ENCODE data around the gene PFKFB4. TPM values are rescaled to one million over a fixed set of nuclear protein-coding genes. Genes with fewer than 3 reads are reported as not detected.

Gene PFKFB4
- total RNA-seq, 1 donor from 2014 or later: 8.3 TPM

DNA sequence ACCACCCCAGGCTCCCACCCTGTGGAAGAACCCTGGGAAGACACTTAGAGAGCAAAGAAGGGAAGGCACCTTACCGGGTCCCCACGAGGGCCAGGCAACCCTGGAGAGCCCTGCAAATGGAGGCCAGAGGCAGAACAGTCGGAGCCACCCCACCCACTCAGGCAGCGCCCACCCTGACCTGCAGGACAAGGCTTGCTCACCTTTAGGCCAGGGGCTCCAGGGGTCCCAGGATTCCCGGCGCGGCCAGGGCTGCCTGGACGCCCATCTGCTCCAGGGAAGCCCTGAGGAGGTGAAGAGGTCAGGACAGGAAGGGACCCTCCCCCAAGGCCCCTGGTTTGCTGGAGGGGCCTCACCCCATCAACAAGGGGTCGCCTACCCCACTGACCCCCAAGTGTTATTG lies 28.2 kb upstream of the PFKFB4 start:
- no peak for ATAC-seq

DNA sequence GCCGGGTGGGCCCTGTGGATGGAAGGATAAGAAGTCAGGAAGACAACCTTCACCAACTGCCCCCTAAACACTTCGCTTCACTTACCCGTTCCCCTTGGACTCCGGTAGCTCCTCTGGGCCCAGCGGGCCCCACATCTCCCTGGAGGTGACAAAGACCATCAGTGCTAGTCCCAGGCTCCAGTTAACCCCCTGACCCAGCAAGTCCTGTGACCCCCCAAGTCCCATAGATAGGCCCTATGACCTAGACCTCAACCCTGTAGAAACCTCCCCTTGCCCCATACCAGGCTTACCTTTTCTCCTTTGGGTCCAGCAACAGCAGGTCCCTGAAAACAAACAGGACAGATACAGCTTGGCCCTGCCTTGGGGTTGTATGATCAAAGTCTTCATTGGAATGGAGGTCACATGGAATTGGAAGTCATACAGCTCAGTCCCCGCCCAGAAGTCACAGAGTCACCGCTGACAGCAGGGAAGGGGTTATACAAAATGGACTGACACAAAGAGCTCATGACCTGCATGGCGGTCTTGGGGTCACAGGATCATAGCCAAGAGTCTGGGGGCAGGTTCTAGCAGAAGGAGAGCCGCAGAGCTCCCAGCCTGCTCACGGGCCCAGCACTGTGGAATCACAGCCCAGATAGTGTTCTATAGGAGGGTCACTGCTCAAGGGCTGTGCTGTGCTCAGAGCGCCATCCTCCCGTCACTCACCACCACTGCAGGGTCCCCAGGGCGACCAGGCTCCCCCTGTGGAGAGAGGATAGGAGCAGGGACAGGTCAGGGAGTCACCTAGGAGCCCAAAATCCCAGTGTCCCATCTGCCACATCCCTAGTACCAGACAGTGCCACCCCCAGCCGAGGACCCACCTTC lies 25.2 kb upstream of the PFKFB4 start:
- ATAC-seq: no peak

- ATAC-seq: no peak
Measured at GRCh38 chr3:48576647-48577046, 20.0 kb upstream of the PFKFB4 start.

DNA sequence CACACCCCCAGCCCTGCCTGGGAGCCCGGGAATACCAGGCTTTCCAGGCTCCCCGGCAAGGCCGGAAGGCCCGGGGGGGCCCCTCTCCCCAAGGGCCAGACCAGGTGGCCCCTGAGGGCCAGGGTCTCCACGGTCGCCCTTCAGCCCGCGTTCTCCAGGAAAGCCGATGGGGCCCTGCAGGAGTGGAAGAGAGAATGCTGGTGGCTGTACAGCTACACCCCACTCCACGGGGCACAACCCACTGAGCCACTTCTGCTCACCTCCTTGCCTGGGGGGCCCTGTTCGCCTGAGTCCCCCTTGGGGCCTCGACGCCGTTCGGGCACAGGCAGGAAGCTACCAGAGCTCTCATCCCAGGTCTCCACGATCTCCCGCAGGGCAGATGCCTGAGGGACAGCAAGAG lies 18.8 kb upstream of the PFKFB4 start:
- ATAC-seq: no peak

DNA sequence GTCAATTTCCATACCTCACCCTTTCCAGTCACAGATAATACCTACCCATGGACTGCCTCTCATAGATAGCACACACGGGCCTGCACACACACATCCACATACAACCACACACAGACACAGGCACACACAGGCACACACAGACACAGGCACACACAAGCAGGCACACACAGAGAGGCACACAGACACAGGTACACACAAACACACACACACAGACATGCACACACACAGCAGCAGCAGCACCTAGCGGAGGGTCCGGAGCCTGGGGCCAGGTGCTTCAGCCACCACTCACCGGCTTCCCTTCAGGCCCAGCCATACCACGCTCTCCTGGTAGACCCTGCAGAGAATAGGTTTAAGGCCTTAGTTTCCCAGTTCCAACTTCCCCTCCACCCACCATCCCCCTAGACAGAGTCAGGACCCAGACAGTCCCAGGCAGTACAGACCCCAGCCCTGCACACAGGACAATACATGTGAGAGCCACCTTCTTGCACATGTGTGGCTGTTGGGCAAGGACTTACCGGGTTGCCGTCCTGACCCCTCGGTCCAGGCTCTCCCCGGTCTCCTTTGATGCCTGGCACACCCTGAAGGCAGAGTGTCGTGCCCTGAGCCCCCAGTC lies 17.5 kb upstream of the PFKFB4 start:
- ATAC-seq: no peak

DNA sequence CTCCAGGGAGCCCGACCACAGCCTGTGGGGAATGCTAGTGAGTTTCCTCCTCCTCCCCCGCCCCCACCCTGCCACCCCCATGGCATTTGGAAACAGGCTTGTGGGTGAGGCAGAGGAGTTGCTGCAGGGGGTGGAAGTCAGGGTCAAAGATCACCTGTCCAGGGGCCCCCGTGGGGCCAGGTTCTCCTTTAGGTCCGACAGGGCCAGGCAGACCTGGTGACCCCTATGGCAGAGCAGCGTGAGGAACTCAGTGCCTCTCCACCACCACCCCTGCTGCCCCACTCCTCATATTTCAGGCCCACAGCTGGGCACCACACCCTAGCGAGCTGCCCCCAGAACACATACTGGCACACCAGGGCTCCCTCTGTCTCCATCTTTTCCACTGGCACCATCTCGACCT lies 15.9 kb upstream of the PFKFB4 start:
- ATAC-seq: no peak

DNA sequence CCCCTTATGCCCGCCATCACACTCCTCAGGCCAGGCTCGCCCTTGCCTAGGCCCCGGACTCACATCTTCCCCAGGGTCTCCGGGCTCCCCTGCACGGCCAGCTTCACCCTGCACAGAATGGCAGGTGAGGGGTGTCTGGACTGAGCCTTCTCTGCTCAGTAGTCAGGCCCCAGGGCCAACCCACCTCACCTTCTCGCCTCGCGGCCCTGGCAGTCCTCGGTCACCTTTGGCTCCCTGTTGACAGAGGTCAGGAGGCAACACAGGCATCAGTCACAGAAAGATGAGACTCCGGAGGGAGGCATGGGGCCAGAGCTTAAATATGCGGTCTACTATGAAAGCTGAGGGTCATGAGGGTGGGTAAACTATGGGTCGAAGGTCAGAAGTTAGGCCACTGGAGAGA lies 15.3 kb upstream of the PFKFB4 start:
- no peak for ATAC-seq

DNA sequence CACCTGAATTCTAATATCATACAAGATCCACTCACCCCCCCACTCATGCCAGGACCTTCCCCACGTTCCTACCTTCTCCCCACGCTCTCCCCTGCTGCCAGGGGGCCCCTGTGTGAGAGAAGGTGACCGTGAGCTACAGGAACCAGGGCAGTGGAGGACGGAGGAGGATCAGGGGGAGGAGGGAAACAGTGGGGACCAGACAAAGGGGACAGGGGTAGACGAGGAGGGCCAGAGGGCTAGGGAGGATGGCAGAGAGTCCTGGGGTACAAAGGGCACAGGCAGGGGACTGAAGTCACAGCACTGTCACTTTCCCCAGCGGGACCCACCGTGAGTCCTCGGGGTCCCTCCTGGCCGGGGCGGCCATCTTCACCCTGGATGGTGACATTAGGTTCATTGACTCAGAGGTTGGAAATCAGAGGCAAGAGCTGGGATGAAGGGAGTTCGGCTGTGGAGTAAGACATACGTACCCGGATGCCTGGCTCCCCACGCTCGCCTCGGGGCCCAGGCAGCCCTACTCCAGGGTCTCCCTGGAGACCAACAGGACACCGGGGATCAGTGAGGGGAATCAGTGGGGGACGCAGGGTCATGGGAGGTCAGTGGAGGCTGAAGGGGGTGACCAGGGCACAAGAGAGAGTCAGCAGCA lies 13.3 kb upstream of the PFKFB4 start:
- no peak for ATAC-seq

DNA sequence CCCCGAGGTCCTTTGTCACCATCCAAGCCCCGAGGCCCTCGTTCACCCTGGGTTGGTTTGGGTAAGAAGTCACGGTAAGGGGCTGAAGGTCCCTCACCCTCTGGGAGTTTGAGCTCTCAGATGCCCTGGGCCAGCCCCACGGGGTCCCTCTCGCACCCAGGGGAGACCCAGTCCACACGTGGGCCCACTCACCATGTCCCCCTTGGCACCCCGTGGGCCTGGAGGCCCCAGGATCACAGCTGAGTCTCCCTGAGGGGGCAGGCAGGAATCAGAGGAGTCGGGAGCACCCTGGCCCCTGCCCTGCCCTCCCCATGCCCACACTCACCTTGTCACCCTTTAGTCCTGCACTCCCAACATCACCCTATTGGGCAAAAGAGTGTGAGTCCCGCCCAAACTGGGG lies 12.8 kb upstream of the PFKFB4 start:
- no peak for ATAC-seq

GRCh38 chr3:48568476-48568875 lies 11.9 kb upstream of the PFKFB4 start:
- ATAC-seq: no peak

DNA sequence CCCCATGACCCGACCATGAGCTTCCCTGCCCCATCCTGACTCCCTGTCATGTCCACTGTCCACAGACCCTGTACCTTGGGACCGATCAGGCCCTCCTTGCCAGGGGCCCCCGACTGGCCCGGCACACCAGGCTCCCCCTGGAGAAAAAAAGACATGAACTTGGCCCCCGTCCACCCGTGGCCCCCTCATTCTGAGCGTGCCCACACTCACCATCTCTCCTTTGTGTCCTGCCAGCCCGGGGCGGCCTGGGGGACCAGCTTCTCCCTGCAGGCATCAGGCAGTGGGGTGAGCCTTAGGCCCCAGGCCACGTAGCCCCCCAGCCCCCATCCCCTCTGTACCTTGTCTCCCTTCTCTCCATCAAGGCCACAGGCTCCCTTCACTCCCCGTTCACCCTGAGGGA lies 10.9 kb upstream of the PFKFB4 start:
- ATAC-seq: no peak

- no peak for ATAC-seq
Measured at GRCh38 chr3:48567090-48567489, 10.5 kb upstream of the PFKFB4 start.

DNA sequence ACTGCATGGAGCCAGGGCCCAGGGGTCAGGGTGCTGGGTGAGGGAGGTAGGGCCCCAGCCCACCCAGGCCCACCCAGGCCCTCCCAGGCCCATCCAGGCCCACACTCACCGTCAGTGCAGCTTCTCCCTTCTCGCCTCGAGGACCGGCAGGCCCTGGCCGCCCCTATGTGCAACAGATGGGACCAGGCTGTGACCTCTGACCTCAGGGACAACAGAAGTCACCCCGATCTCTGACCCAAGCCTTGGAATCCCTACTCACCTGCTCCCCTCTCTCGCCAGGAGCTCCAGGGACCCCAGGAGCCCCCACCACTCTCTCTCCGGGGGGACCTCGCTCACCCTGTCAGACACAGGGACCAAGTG lies 9.8 kb upstream of the PFKFB4 start:
- no peak for ATAC-seq

DNA sequence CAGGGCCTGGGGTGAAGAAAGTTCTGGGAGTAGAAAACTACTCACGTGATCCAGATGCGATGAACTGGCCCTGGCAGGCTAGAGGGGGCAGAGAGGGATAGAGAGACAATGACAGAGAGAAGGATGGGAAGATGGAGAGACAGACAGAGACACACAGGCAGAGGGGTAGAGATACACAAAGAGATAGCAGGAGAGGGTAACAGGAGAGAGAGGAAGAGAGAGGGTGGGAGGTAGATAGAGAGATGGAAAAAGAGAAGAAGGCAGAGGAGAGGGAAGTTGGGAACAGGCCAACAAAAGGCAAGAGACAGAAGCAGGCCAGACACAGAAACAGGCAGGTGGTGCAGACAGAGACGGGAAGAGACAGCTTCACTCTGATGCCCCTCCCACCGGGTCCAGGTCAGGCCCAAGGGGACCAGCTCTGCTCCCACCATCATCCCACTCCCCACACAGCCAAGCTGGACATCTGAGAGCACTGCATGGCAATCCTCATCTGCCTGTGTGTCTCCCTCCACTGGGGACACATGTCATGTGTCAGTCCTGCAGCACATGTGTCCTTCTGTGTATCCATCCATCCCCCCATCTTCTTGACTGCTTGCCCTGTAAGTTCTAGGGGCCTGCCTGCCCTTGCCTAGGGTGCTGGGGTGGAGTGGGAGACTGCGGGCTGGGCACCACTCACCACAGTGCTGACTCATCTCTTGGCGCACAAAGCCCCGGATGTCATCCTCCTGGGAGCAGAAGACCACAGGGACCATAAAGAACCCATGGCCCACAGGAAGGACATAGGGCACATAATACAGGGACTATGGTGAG lies 9.2 kb upstream of the PFKFB4 start:
- no peak for ATAC-seq

- no peak for ATAC-seq
Measured at GRCh38 chr3:48565186-48565585, 8.6 kb upstream of the PFKFB4 start.

DNA sequence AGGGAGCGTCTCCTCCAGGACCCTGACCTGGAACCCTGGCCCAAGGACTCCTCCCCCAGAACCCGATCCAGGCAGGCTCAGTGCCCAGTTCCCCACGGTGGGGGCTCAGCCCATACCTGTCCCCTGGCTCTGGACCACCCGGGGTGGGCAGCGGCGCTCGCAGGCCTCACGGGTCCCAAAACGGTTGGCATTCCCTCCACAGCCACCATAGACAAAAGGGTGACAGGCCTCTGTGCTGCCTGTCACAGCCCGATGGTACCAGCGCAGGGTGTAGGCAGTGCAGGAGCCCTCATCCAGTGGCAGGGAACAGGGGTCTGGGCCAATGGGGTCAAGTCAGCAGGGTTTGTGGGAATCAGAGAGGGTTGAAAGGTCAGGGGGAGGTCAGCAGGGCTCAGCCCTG lies 8.1 kb upstream of the PFKFB4 start:
- no peak for ATAC-seq

- no peak for ATAC-seq
Measured at GRCh38 chr3:48564022-48564421, 7.4 kb upstream of the PFKFB4 start.

DNA sequence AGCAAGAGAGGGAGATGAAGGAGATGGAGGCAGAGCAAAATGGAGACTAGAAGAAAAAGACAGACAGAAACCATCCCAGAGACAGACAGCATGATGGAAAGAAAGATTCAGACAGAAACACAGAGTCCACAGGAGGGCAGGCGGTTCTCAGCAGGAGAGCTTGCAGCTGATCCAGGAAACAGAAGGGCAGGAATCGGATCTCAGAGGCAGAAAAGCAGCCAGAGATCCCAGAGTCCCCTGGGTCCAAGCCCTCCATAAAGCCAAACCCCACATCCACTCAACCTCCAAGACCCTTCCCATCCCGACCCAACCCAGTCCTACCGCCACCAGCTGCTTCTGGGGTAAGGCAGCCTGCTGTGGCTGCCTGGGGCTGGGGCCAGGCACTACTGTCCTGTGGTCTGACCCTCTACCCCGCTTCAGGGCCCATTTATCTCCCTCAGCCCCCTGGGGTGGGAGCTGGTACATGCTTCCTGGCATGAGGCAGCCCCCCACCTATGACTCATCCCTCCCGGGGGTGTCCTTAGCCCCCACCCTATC lies 6.8 kb upstream of the PFKFB4 start, which contains the start of gene UCN2:
UCN2 (minus strand) TSS at position 400 of the 537 bp plus-strand sequence. CDS start 657 bp downstream, outside the sequence.
- ATAC-seq: no peak

DNA sequence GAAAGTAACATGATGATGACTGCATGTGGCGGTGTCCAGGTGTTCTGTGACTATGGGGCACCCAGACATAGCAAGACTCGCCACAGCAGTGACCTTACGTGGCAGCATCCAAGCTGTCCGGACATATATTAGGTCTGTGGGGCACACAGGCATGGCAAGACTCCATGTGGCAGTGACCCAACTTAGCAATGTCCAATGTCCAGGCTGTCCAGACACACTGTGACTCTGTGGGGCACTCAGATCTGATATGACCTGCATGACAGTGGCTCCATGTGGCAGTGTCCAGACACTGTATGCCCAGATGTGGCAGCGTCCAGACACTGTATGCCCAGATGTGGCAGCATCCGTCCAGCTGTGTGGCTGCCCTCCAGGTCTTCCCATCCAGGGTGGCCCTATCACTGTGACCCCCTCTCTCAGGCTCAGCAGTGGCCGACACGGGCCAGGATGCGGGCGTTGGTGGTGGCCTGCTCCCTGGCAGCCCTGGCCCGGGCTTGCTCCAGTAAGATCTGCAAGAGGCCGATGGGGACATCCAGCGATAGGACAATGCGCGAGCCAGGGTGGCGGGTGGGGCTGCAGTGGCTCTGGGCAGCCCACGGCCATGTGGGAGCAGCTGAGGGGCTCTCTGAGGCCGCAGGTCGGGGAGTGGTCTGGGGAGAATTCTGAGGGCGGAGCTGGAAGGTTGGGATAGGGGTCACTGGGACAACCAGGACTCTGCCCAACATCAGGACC lies 5.9 kb upstream of the PFKFB4 start:
- no peak for ATAC-seq

GRCh38 chr3:48561045-48561736 lies 4.6 kb upstream of the PFKFB4 start:
- no peak for ATAC-seq

DNA sequence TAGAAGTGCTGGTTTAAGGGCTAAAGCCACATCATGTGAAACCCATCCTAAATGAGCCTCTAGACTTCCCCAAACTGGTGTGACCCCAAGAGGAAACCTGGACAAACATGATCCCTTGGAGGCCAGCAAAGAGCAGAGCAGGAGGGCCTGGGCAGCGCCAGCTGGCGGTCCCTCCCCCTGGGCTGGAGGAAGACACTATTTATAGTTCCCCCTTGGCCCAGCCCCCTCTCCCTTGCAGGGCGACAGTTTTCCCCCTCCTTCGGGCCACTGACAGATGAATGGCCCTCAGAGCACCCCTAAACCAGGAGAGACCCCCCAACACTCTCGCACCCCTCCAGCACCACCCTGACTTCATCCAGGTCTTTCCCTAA lies 4.0 kb upstream of the PFKFB4 start:
- no peak for ATAC-seq

All from esophagus mucosa (tissue), 1 donor.